Activated CD8-positive, alpha-beta memory T cell treated with anti-CD3 and anti-CD28 coated beads for 36 hours (primary cell): ENCODE results near the gene TJP1. TPM values are rescaled to one million over a fixed set of nuclear protein-coding genes. Genes with fewer than 3 reads are reported as not detected.
"Not testable (repeated sequence)": the region's sequence is repeated elsewhere in the genome, so short reads cannot be mapped to it uniquely, and the experiment has no call there.

ENCODE experiments used
- CTCF ChIA-PET: fragments of 350-600 bp; sonication (Branson Sonifier 250); formaldehyde crosslinking; loops from one replicate; lab custom pipeline; 2021; ENCODE audit warnings: antibody characterized with exemption; lab: Charles Lee
- POLR2A ChIA-PET: fragments of 350-600 bp; sonication (Branson Sonifier 250); formaldehyde crosslinking; loops from one replicate; lab custom pipeline; 2021; ENCODE audit warnings: antibody characterized with exemption; lab: Charles Lee
- total RNA-seq, 2 experiments: library from RNA; stranded (reverse); gene quantifications; one replicate each; pipeline ENCODE4 v1.2.3, GENCODE V29; 2021

Gene TJP1
- total RNA-seq, 2 experiments from 2014 or later, result not detected

DNA sequence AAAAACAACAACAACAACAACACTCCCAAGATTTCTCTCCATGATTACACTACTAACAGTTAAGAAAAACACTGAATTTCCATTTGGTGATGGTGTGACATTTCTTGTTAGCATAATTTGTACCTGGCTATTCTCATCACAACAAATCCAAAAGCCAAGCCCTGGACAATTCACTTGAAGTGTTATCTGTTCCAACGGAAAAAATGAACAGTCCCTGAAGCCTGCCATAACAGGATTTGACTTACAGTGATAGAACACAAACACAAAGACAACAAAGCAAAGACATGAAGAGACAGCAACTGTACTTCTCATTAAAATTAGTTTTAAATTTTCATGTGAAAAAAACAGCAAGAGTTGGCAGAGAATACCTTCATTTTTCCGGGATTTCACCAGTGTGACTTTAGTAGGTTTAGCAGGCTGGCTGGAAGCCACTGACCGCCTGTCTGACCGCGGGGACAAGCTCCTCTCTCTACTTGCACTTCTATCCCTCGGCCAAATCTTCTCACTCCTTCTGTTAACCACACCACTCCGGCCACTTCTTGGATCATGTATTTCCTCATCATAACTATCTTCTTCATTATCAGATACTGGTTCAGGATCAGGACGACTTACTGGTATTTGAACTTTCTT lies 56.3 kb downstream of the TJP1 start:
- POLR2A ChIA-PET, result no interaction called here
- CTCF ChIA-PET, result no interaction called here

DNA sequence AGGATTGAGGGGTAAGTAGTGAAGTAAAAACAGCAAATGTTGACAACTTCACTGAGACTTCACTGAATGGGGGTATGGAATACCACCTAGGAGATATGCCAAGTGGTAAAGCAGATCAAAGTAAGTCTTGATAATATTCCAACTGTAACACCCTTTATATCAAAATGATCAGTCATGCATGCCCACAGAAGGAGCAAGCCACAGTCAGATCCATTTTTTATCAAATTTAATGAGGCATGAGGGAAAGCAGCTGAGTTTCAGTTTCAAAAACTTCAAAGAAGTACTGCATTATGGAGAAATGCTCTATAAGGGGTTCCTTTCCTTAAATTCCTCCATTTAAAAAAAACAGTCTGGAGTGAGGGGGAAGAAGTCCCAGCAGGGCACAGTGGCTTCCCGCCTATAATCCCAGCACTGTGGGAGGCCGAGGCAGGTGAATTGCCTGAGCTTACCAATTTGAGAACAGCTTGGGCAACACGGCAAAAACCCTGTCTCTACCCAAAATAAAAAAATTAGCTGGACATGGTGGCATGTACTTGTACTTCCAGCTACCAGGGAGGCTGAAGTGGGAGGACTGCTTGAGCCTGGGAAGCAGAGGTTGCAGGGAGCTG lies 56.9 kb downstream of the TJP1 start:
- POLR2A ChIA-PET, result no interaction called here
- CTCF ChIA-PET, result no interaction called here

DNA sequence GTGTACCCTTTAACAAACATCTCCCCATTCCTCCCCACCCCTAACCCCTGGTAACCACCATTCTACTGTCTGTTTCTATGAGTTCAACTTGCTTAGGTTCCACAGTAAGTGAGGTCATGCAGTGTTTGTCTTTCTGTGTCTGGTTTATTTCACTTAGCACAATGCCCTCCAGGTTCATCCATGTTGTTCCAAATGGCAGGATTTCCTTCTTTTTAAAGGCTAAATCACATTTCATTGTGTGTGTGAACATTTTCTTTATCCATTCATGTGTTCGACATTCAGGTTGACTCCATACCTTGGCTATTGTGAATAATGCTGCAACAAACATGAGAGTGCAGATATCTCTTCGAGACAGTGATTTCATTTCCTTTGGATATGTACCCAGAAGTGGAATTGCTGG lies 62.7 kb downstream of the TJP1 start:
- ChIA-PET POLR2A (no interaction called here), CTCF (no interaction called here)

DNA sequence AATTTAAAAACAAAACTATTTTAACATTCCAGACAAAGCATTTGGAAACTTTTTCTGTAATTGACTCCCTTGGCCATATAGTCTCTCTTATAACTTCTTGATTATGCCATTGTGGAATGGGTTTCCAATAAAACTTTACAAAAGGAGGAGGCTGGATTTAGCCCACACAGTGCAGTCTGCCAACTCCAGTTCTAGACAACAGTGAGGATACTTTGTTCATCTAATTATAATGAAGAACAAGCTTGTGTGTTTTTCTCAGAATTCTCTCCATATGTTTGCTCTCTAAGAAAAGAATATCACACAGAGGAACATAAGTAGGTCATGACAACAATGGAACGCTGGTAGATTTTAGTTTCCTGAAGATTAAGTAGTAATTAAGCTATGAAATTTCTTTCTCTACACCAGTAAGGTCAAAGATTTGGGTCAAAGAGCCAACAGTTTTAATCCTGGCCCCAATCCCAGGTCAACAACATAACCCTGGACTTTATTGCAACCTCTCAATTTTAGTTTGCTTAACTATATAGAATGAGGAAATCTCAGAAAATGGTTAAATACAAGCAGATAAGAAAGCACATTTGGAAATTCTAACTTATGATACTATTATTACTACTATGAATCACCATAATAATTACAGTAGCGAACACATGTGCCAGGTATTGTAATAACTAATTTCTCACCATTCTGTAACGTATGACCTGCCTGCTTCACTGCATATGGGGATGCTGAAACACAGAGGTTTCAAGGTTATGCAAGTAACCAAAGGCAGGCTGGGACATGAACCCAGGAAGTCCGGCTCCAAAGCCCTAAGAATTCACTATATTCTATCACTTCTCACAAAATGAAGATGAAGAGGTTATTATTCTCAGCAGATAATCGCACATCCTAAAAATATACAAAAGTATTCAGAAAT lies 65.7 kb downstream of the TJP1 start:
- ChIA-PET POLR2A (no interaction called here), CTCF (no interaction called here)

DNA sequence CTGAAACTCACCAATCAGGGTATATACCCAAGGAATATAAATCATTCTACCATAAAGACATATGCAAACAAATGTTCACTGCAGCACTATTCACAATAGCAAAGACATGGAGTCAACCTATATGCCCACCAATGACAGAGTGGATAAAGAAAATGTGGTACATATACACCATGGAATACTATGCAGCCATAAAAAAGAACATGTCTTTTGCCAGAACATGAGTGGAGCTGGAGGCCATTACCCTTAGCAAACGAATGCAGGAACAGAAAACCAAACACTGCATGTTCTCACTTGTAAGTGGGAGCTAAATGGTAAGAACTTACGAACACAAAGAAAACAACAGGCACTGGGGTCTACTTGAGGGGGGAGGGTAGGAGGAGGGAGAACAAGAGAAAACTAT lies 68.3 kb downstream of the TJP1 start:
- POLR2A ChIA-PET, CTCF ChIA-PET: not testable (repeated sequence)

DNA sequence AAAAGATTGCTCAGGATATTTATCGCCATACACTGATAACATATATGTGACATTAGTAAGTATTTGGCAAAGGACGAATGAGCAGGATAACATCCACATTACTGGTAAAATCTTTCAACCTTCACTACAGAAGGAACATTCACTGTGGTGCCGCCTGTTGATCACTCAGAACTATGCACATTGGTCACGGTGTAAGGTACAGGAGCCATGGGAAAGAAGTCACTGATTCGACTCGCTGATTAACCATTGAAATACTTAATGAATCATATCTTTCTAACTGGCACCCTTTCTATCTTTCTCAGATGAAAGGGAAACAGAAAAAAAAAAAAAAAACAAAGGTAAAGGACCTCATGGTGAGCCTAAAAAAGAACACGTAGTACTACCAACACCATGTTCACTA lies 68.8 kb downstream of the TJP1 start:
- CTCF ChIA-PET, result no interaction called here
- POLR2A ChIA-PET, result no interaction called here

DNA sequence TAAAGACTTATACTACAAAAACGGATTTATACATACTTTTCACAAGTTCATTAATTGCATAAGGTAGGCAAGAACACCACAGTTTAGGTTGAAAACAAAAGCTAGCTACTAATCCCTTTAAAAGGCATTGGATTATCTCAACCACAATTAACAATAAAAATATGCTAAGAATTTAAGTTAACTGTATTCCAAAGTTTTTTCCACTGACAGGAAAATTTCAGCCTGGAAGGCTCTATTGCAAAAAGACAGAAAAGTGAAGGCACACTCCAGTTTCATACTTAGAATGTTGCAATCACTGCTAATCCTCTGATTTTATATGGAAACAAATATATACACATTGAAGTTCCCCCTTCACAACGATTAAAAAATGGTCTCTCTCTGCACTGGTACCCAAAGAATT lies 71.5 kb downstream of the TJP1 start:
- ChIA-PET CTCF (no interaction called here), POLR2A (no interaction called here)

DNA sequence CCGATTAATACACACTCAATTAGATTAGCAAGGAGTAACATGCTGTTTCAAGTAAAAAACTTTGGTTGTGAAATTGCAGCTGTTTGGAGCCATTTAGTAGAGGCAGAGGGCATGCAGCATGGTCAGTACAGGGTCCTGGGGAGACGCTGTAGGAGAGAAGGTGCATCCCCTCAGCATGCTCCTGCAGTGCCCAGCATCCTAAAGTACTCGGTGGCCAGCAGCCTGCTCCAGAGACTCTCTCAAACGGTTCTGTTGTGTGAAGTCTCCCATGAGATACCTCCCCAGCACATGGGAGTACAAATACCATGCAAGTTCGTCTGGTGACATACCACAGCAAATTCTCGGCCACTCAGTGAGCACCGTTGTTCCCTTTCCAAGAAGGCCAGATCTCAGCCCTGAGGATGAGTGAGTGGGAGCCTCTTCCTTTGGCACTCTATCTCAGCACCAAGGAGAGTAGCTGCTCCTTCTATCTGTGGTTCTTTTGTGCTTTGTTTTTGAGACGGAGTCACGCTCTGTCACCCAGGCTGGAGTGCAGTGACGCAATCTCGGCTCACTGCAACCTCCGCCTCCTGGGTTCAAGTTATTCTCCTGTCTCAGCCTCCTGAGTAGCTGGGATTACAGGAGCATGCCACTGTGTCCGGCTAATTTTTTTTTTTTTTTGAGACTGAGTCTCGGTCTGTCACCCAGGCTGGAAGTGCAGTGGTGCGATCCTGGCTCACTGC lies 72.7 kb downstream of the TJP1 start:
- ChIA-PET CTCF (no interaction called here), POLR2A (no interaction called here)

DNA sequence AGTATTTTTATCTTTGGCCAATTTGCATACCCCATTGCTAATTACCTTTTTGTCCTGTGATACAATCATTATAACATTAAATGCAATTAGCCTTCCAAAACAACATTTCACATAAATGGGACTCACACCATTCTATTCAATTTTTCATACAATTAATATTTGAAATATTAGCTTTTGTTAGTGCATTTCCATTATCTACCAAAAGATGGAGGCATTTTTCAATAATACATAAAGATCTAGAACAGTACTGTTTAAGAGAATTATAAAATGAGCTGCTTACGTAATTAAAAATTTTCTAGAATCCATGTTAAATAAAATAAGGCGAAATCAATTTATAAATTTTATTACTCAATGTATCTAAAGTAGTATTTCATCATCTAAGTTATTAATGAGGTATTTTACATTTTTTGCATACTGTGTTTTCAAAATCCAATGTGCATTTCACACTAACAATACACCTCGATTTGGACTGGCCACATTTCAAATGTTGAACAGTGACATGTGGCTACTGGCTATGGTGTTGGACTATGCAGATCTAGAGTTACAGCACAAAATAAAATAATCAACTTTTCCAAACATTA lies 74.3 kb downstream of the TJP1 start:
- POLR2A ChIA-PET, result no interaction called here

DNA sequence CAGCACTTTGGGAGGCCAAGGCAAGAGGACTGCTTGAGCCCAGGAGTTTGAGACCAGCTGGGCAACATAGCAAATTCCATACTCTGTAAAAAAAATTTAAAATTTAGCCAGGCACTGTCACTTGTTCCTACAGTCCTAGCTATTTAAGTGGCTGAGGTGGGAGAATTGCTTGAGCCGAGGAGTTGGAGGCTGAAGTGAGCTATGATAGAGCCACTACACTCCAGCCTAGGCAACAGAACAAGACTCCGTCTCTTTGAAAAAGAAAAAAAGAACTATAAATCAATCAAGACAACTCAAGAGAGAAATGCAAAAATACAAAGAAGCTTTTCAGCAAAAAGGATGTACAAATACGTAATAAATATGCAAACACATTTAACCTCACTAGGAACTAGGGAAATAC lies 78.8 kb downstream of the TJP1 start:
- CTCF ChIA-PET, result no interaction called here
- POLR2A ChIA-PET, result no interaction called here

More for the DNA sequence above, 74.3 kb downstream of the TJP1 start:
- CTCF ChIA-PET, result no interaction called here

DNA sequence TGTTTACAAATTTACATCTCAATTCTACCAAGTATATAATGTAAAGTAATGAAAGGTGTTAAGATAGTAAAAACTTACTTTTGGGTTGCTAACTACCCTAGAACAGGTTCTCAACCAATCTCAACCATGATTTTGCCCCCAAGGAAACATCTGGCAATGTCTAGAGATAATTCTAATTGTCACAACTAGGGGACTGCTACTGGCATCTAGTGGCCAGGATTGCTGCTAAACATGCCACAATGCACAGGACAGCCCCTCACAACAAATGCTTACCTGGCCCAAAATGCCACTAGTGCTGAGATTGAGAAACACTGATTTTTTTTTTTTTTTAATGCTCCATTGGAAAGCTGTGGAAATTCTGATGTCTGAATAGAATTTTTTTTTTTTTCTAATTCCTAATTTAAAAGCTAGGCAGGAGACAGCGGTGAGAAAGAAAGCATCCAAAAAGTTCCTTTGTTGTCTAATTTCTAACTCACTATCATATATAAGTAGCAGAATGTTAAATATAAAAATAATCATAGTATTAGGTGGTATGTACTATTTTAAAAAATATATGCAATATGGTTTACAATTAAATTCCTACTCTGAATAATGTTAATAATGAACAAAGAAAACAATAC lies 81.5 kb downstream of the TJP1 start:
- CTCF ChIA-PET, result no interaction called here
- POLR2A ChIA-PET, result no interaction called here

DNA sequence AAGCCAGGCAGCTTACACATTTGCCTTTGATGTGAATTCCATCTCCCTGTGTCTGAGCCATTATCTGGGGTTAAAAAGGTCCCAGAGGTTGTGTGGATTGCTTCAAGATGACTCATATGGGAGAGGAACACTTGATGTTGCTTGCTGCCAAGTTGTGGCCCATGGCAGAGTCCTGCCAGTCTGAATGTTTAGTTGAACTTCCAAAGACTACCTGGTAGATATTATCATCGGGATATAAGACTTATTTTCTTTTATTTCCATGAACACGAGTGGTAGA lies 85.6 kb downstream of the TJP1 start:
- ChIA-PET POLR2A (no interaction called here), CTCF (no interaction called here)

DNA sequence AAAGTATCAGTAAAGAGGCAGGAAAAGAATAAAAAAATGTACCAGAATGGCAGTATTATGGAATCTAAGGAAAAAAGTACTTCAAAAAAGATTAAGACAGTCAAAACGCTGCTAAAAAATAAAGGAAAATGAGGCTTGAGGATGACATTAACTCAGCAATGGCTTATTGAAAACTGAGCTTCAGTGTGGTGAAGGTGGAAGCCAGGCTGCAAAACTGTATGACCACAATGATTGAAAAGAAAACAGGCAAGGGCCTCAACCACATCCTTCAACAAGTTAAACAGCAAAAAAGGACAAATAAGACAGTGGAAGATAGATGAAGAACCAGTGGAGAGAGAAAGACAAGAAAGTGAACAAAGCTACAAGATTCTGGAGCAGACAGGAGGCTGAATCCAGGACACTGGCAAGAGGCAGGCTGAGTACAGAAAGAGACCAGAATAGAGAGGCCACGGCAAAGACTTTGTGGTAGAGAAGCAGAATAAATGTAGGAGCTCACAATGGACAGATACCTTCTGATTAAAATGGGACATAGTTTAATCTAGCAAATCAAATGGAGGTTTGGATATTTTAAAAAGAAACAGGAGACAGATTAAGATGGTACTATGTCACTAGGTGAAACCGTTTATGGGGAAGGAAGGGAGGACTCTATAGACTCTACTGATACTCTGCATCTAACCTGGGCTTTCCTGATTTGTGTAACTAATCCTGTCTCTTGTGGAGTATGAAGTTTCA lies 86.1 kb downstream of the TJP1 start:
- ChIA-PET POLR2A (no interaction called here), CTCF (no interaction called here)

DNA sequence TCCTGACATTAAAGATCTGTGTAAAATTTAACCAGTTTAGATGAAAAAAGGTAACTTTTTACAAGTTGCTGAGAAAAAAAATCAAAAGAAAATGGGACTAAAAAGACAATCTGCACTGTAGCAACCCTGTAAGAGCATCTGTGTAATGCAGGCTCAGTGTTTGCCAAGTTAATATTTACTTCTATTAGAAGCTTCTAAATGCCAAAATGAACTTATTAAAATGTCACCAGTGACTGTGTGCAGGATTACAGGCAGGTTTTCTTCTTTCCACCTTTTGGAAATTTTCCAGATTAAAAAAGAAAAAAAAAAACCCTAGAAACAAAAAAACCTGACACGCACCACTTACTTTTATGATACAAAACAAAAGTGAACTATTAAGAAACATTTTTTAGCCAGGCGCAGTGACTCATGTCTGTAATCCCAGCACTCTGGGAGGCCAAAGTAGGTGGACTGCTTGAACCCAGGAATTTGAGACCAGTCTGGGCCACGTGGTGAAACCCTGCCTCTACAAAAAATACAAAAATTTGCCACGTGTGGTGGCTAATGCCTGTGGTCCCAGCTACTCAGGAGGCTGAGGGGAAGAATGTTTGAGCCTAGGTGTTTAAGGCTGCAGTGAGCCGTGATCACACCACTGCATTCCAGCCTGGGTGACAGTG lies 87.2 kb downstream of the TJP1 start:
- ChIA-PET POLR2A (no interaction called here), CTCF (no interaction called here)

DNA sequence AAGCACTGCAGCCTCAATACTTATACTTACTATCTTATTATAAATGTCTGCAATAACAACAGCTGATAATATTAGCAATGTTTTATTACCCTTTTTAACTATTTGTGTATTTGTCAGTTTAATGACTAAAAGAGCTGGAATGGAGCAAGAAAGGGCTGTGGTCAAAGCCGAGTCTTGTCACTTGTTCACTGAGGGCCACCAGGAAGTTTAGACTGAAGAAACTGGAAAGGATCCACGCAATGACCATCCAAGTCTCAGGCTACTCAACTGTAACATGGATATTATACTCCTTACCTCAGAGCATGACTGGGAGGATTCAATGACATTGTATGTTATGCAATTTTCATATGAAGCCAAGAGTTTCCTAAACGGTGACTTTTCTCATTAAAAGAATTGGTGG lies 90.4 kb downstream of the TJP1 start:
- POLR2A ChIA-PET, result no interaction called here
- CTCF ChIA-PET, result no interaction called here

DNA sequence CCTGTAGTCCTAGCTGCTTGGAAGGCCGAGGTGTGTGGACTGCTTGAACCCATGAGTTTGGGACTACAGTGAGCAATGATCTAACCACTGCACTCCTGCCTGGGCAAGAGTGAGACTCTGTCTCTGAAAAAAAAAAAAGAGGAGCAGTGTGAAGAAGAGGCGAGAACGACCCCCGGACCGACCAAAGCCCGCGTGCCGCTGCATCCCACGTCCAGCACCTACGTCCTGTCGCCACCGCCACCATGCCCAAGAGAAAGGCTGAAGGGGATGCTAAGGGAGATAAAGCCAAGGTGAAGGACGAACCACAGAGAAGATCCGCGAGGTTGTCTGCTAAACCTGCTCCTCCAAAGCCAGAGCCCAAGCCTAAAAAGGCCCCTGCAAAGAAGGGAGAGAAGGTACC lies 91.8 kb downstream of the TJP1 start:
- POLR2A ChIA-PET, result not testable (repeated sequence)

DNA sequence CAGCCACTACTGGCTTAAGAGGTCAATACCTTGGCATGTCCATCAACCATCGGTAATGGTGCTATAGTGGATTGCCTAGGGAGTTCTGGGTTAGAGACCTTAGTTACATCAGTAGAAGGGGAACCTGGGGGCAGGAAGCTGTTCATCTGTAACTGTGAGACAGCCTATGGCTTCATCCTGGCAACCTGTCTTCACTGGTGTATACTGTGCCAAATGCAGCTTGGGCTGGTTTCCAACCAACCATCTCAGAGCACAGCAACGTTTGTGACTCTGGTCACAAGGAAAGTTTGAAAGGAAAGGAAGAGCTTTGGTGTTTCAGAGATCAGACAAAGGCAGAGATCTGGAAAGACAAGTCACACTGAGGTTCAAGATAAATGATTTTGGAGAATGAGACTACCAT lies 93.8 kb downstream of the TJP1 start:
- ChIA-PET CTCF (no interaction called here), POLR2A (no interaction called here)

More for the DNA sequence above, 91.8 kb downstream of the TJP1 start:
- CTCF ChIA-PET, result not testable (repeated sequence)

DNA sequence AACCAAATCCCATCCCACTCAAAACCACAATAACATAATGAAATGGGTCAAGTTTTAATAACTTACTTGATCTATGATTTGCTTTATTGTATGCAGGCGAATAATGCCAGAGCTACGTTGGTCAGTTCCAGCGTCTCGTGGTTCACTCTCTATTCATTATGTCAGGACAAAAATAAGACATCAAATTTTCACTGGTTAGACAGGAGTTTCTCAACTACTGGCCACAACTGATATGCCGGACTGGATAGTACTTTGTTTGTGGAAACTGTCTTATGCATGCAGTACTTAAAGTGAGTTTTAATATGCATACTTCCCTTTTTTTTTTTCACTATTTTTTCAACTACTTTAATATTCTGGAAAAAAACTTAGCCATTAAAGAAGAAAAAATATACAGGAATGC lies 94.4 kb downstream of the TJP1 start:
- CTCF ChIA-PET, result no interaction called here

DNA sequence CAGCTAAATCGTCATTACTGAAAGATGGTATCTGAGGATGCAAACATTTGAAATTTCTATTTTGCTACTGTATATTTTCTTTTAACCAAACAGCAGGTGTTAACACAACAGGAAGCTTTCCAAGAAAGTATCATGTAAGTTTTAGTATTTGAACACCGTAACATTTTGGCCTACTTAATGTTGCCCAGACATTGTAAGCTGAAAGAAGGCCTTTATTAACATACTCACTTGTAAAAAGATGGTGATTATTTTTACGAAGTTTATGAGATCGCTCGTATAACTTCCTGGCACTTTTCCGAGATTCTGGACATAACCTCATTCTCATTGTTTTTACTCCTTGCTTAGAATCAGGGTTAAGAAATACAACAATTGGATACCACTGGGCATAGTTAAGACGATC lies 95.7 kb downstream of the TJP1 start:
- CTCF ChIA-PET, result no interaction called here

More for the DNA sequence above, 94.4 kb downstream of the TJP1 start:
- POLR2A ChIA-PET, result no interaction called here

More for the DNA sequence above, 95.7 kb downstream of the TJP1 start:
- POLR2A ChIA-PET, result no interaction called here
